Lower lobe of right lung (tissue), 2 donors: ENCODE measurements around the gene BOK. TPM values are rescaled to one million over a fixed set of nuclear protein-coding genes. Genes with fewer than 3 reads are reported as not detected.

ENCODE experiments used
- ATAC-seq, 2 donors: fragments of 200-7000 bp; cut with Tn5 transposase; one replicate each; pipeline ENCODE4 v1.9.1; 2020 to 2022; ENCODE audit warnings: mild to moderate bottlenecking in 2 of 2, moderate library complexity in 2 of 2
- DNase-seq: peaks from one replicate; pipeline ENCODE4 v3.0.0-alpha.2; 2020
- H3K27ac ChIP-seq: fragments of 200-600 bp; one replicate; pipeline ENCODE4 v1.8.0; 2022
- H3K27me3 ChIP-seq: fragments of 200-600 bp; one replicate; pipeline ENCODE4 v1.8.0; 2022; ENCODE audit warnings: low read depth
- H3K36me3 ChIP-seq: fragments of 200-600 bp; one replicate; pipeline ENCODE4 v1.8.0; 2022; ENCODE audit warnings: mild to moderate bottlenecking
- H3K4me1 ChIP-seq: fragments of 200-600 bp; one replicate; pipeline ENCODE4 v1.8.0; 2022
- H3K4me3 ChIP-seq: fragments of 200-600 bp; one replicate; pipeline ENCODE4 v1.8.0; 2022; ENCODE audit warnings: mild to moderate bottlenecking
- H3K9me3 ChIP-seq: fragments of 200-600 bp; one replicate; pipeline ENCODE4 v1.8.0; 2022
- CTCF ChIP-seq: fragments of 200-600 bp; IDR thresholded peaks from one replicate; pipeline ENCODE4 v1.8.0; 2022; ENCODE audit warnings: antibody characterized with exemption, mild to moderate bottlenecking
- intact Hi-C: fragments of 100-400 bp; cut with DNase I; formaldehyde crosslinking; loops from one replicate; pipeline ENCODE4 v1.11.0; 2022
- total RNA-seq: library from RNA; stranded (reverse); fragmentation: NEBNext Ultra II Directional; extraction: Animal tissue kit (Norgen Biotek cat#: 25700); gene quantifications from one replicate; pipeline ENCODE4 v1.2.1, GENCODE V29; 2021
- donor health status: DM: no; HTN: yes; CAD: no; lungs with severe emphysema.

Gene BOK
- total RNA-seq, 1 donor from 2014 or later, result 44.2 TPM

- no peaks in the 10 kb centered on the region for H3K27me3 ChIP-seq
- DNase-seq (peak; percentile 35), ATAC-seq (no peak)
- H3K27ac ChIP-seq, result no peak overlapping the region
- H3K36me3 ChIP-seq, result peaks cover 25% of the 10 kb centered on the region
- no peak for TF ChIP-seq CTCF
- intact Hi-C loops, result no loop called here
- H3K4me1 ChIP-seq, result peaks cover 4% of the 10 kb centered on the region
- H3K4me3 ChIP-seq, result no peak overlapping the region
- no peaks in the 10 kb centered on the region for H3K9me3 ChIP-seq
Observed at GRCh38 chr2:241576293-241576654, 17.7 kb downstream of the BOK start.

GRCh38 chr2:241577413-241578122, 19.0 kb downstream of the BOK start:
- Histone ChIP-seq H3K4me1 (peaks cover 4% of the 10 kb centered on the region), H3K9me3 (no peaks in the 10 kb centered on the region), H3K27me3 (no peaks in the 10 kb centered on the region), H3K4me3 (no peak overlapping the region), H3K36me3 (peaks cover 21% of the 10 kb centered on the region), H3K27ac (no peak overlapping the region)
- ATAC-seq, result no peak
- intact Hi-C loops, result no loop called here
- TF ChIP-seq CTCF, result no peak
- peak; percentile 25 for DNase-seq

GRCh38 chr2:241579281-241579680, 20.7 kb downstream of the BOK start:
- intact Hi-C loops, result no loop called here
- ATAC-seq, result no peak
- peaks cover 25% of the 10 kb centered on the region for H3K36me3 ChIP-seq
- no peaks in the 10 kb centered on the region for H3K9me3 ChIP-seq
- no peak for DNase-seq
- H3K4me3 ChIP-seq, result no peak overlapping the region
- H3K4me1 ChIP-seq, result peaks cover 4% of the 10 kb centered on the region
- H3K27me3 ChIP-seq, result no peaks in the 10 kb centered on the region
- H3K27ac ChIP-seq, result no peak overlapping the region
- no peak for TF ChIP-seq CTCF

GRCh38 chr2:241582328-241582727, 23.8 kb downstream of the BOK start:
- TF ChIP-seq CTCF, result no peak
- no peak for ATAC-seq
- H3K4me1 ChIP-seq, result peaks cover 4% of the 10 kb centered on the region
- H3K36me3 ChIP-seq, result peaks cover 36% of the 10 kb centered on the region
- H3K27me3 ChIP-seq, result no peaks in the 10 kb centered on the region
- H3K9me3 ChIP-seq, result peaks cover 19% of the 10 kb centered on the region
- DNase-seq, result peak; percentile 10
- H3K27ac ChIP-seq, result no peak overlapping the region
- H3K4me3 ChIP-seq, result no peak overlapping the region
- intact Hi-C loops, result no loop called here

- ATAC-seq, result no peak
- H3K4me3 ChIP-seq, result no peak overlapping the region
- TF ChIP-seq CTCF, result no peak
Observed at GRCh38 chr2:241582806-241583205, 24.3 kb downstream of the BOK start.

More at GRCh38 chr2:241582806-241583205, 24.3 kb downstream of the BOK start:
- no peaks in the 10 kb centered on the region for H3K27me3 ChIP-seq
- H3K9me3 ChIP-seq, result peaks cover 23% of the 10 kb centered on the region
- peaks cover 1% of the 10 kb centered on the region for H3K4me1 ChIP-seq
- DNase-seq, result peak; percentile 10
- intact Hi-C loops, result no loop called here
- no peak overlapping the region for H3K27ac ChIP-seq
- H3K36me3 ChIP-seq, result peaks cover 36% of the 10 kb centered on the region
